H9 (cell line): ENCODE data around the gene MUTYH. TPM values are rescaled to one million over a fixed set of nuclear protein-coding genes. Genes with fewer than 3 reads are reported as not detected.

Experiments used
- DNase-seq: peaks from one replicate; pipeline ENCODE4 v3.0.0-alpha.2; 2017
- H2AFZ ChIP-seq: one replicate; pipeline ENCODE4 v1.6.1; 2013; ENCODE audit warnings: mild to moderate bottlenecking, low read length, control low read depth, moderate library complexity
- H2AK5ac ChIP-seq: 2 replicates; pipeline ENCODE4 v1.6.1; 2013; ENCODE audit warnings: low read length, control low read depth, mixed read lengths; ENCODE audit not compliant: insufficient read length
- H2BK120ac ChIP-seq: one replicate; pipeline ENCODE4 v1.6.1; 2013; ENCODE audit warnings: low read depth, mild to moderate bottlenecking, low read length, control low read depth, inconsistent platforms; ENCODE audit not compliant: poor library complexity, severe bottlenecking
- H2BK12ac ChIP-seq: 2 replicates; pipeline ENCODE4 v1.6.1; 2013; ENCODE audit warnings: low read length, control low read depth, mixed read lengths, low read depth; ENCODE audit not compliant: insufficient read length
- H2BK15ac ChIP-seq: 2 replicates; pipeline ENCODE4 v1.6.1; 2013; ENCODE audit warnings: low read depth, low read length, control low read depth
- H2BK20ac ChIP-seq: one replicate; pipeline ENCODE4 v1.6.1; 2013; ENCODE audit warnings: low read depth, mild to moderate bottlenecking, low read length, control low read depth, inconsistent platforms; ENCODE audit not compliant: poor library complexity, severe bottlenecking
- H2BK5ac ChIP-seq: 2 replicates; pipeline ENCODE4 v1.6.1; 2013; ENCODE audit warnings: low read length, control low read depth, mixed read lengths; ENCODE audit not compliant: insufficient read length
- H3K14ac ChIP-seq: 2 replicates; pipeline ENCODE4 v1.6.1; 2013; ENCODE audit warnings: low read length, control low read depth; ENCODE audit not compliant: insufficient read depth
- H3K18ac ChIP-seq: 2 replicates; pipeline ENCODE4 v1.6.1; 2013; ENCODE audit warnings: low read depth, mild to moderate bottlenecking, mixed read lengths, low read length, control low read depth; ENCODE audit not compliant: insufficient read length
- H3K23ac ChIP-seq: 2 replicates; pipeline ENCODE4 v1.6.1; 2013; ENCODE audit warnings: low read length, control low read depth, mixed read lengths, low read depth; ENCODE audit not compliant: insufficient read length
- H3K23me2 ChIP-seq: 2 replicates; pipeline ENCODE4 v1.6.1; 2013; ENCODE audit warnings: low read depth, mild to moderate bottlenecking, mixed read lengths, low read length, control low read depth; ENCODE audit not compliant: insufficient read length, poor library complexity, severe bottlenecking
- H3K27ac ChIP-seq: 2 replicates; pipeline ENCODE4 v1.5.1; 2013; ENCODE audit warnings: low read length, control low read depth, mixed read lengths, low read depth; ENCODE audit not compliant: insufficient read length
- H3K27me3 ChIP-seq: 2 replicates; pipeline ENCODE4 v1.6.1; 2013; ENCODE audit warnings: low read length, control low read depth, inconsistent platforms; ENCODE audit not compliant: insufficient read depth
- H3K4ac ChIP-seq: 2 replicates; pipeline ENCODE4 v1.6.1; 2013; ENCODE audit warnings: low read depth, mild to moderate bottlenecking, control low read depth, inconsistent platforms, low read length, moderate library complexity
- H3K4me1 ChIP-seq: 2 replicates; pipeline ENCODE4 v1.6.1; 2013; ENCODE audit warnings: low read length, control low read depth, inconsistent platforms; ENCODE audit not compliant: insufficient read depth
- H3K4me2 ChIP-seq: 2 replicates; pipeline ENCODE4 v1.6.1; 2013; ENCODE audit warnings: low read length, control low read depth, mixed read lengths; ENCODE audit not compliant: insufficient read length, insufficient read depth
- H3K56ac ChIP-seq: 2 replicates; pipeline ENCODE4 v1.6.1; 2013; ENCODE audit warnings: low read depth, mild to moderate bottlenecking, mixed read lengths, low read length, control low read depth; ENCODE audit not compliant: insufficient read length
- H3K79me1 ChIP-seq: 2 replicates; pipeline ENCODE4 v1.6.1; 2013; ENCODE audit warnings: low read depth, mild to moderate bottlenecking, moderate library complexity, low read length, control low read depth, inconsistent platforms; ENCODE audit not compliant: insufficient read depth, poor library complexity, severe bottlenecking
- H3K79me2 ChIP-seq: 2 replicates; pipeline ENCODE4 v1.6.1; 2013; ENCODE audit warnings: low read length, control low read depth, inconsistent platforms; ENCODE audit not compliant: insufficient read depth
- H3K9ac ChIP-seq: 2 replicates; pipeline ENCODE4 v1.6.1; 2013; ENCODE audit warnings: low read length, control low read depth, mixed read lengths; ENCODE audit not compliant: insufficient read length; ENCODE audit errors: extremely low read depth
- H3K9me3 ChIP-seq: one replicate; pipeline ENCODE4 v1.6.1; 2013; ENCODE audit warnings: low read depth, low read length, inconsistent platforms; ENCODE audit not compliant: control insufficient read depth
- H3T11ph ChIP-seq: one replicate; pipeline ENCODE4 v1.6.1; 2013; ENCODE audit warnings: mild to moderate bottlenecking, low read length, control low read depth, inconsistent platforms
- H4K20me1 ChIP-seq: one replicate; pipeline ENCODE4 v1.6.1; 2013; ENCODE audit not compliant: control insufficient read depth, insufficient read length, insufficient read depth
- H4K5ac ChIP-seq: 2 replicates; pipeline ENCODE4 v1.6.1; 2013; ENCODE audit warnings: low read depth, mild to moderate bottlenecking, mixed read lengths, low read length, control low read depth; ENCODE audit not compliant: insufficient read length
- H4K8ac ChIP-seq: replicated peaks from 2 replicates; pipeline ENCODE4 v1.6.1; 2013; ENCODE audit warnings: low read length, control low read depth, mixed read lengths, low read depth; ENCODE audit not compliant: insufficient read length
- H4K91ac ChIP-seq: 2 replicates; pipeline ENCODE4 v1.6.1; 2013; ENCODE audit warnings: low read depth, mild to moderate bottlenecking, moderate library complexity, mixed read lengths, low read length, control low read depth; ENCODE audit not compliant: insufficient read length
- H3K27ac Mint-ChIP-seq, 3 experiments: 2 replicates in 2 of 3; 3 replicates in 1 of 3; pipeline ENCODE4 v1.8.0; 2020 to 2021; ENCODE audit warnings: mixed read lengths in 3 of 3, mild to moderate bottlenecking in 1 of 3, moderate library complexity in 1 of 3
- H3K27me3 Mint-ChIP-seq: 2 replicates; pipeline ENCODE4 v1.8.0; 2021; ENCODE audit warnings: low read depth, mild to moderate bottlenecking, moderate library complexity, mixed read lengths
- H3K36me3 Mint-ChIP-seq, 3 experiments: 2 replicates in 2 of 3; 3 replicates in 1 of 3; pipeline ENCODE4 v1.8.0; 2020 to 2021; ENCODE audit warnings: low read depth in 3 of 3, mixed read lengths in 3 of 3; ENCODE audit not compliant: insufficient read depth in 1 of 3
- H3K4me1 Mint-ChIP-seq, 2 experiments: 2 replicates each; pipeline ENCODE4 v1.8.0; 2020; ENCODE audit warnings: mixed read lengths in 2 of 2
- H3K4me3 Mint-ChIP-seq, 2 experiments: 2 replicates in 1 of 2; 3 replicates in 1 of 2; pipeline ENCODE4 v1.8.0; 2020 to 2021; ENCODE audit warnings: mild to moderate bottlenecking in 2 of 2, mixed read lengths in 2 of 2, moderate library complexity in 1 of 2
- H3K9me3 Mint-ChIP-seq, 2 experiments: 2 replicates in 1 of 2; 3 replicates in 1 of 2; pipeline ENCODE4 v1.8.0; 2020; ENCODE audit warnings: mild to moderate bottlenecking in 2 of 2, mixed read lengths in 2 of 2, moderate library complexity in 1 of 2
- WGBS: extraction: QIAGEN DNeasy Blood & Tissue Kit; methylation state at CpG from one replicate; pipeline ENCODE4 v1.1.7; 2013; ENCODE audit warnings: missing lambda C conversion rate, low lambda C conversion rate, mixed read lengths; ENCODE audit not compliant: insufficient read length; ENCODE audit errors: extremely low coverage; 5-methylcytosine and 5-hydroxymethylcytosine counted together
- total RNA-seq: library from RNA; stranded (reverse); gene quantifications from 2 replicates; pipeline ENCODE4 v1.2.1, GENCODE V29; 2021
- TF ChIP-seq, protein P1 (sequence below): fragments of 200-600 bp; sonication (generic); conservative IDR thresholded peaks from 3 replicates; pipeline ENCODE4 v1.8.0; 2021; ENCODE audit warnings: antibody characterized with exemption, mild to moderate bottlenecking

The MUTYH gene
- total RNA-seq, 1 experiment from 2014 or later = 52.6 TPM

DNA sequence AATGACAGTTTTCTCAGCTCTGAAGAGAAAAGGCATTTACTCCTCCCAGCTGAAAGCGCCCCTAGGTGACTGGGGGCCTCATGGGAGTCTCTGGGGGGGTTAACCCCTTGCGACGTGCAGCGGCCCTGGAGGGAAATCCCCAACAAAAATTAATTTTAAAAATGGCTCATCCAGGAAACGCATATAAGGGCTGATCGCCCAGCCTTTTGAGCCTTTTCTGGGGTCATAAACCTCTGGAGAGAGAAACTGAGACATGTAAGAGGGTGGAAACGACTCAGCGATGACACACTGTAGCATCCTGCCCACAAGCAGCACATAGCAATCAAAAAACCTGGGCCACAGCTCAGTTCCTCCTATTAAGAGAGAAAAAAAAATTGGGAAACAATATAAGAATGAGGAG, 33.9 kb downstream of the MUTYH start:
- Mint-ChIP-seq H3K36me3 (no peaks in the 10 kb centered on the region), H3K27ac (peak overlapping the region; percentile 1 to 83 (median 20)), H3K4me1 (peaks cover 36 to 43% of the 10 kb centered on the region in 2 experiments), H3K9me3 (no peaks in the 10 kb centered on the region; a peak in 3 of 5 replicates), H3K27me3 (no peaks in the 10 kb centered on the region), H3K4me3 (peak overlapping the region; percentile 3 to 88; a peak in 4 of 5 replicates)
- no CpG with 5 or more reads among the region's 8 CpGs for WGBS
- Histone ChIP-seq H4K20me1 (no peaks in the 10 kb centered on the region), H4K91ac (no peak overlapping the region), H2BK20ac (no peak overlapping the region), H3K79me2 (no peaks in the 10 kb centered on the region), H3K79me1 (no peaks in the 10 kb centered on the region), H4K8ac (no peak overlapping the region), H3K4ac (no peak overlapping the region), H3K27me3 (no peaks in the 10 kb centered on the region), H3K56ac (no peak overlapping the region), H2AK5ac (no peak overlapping the region), H3K23me2 (peaks cover 9% of the 10 kb centered on the region), H2BK120ac (no peak overlapping the region), H3K4me2 (peak overlapping the region; percentile 24), H3T11ph (no peak overlapping the region), H3K23ac (no peak overlapping the region), H4K5ac (no peak overlapping the region), H2BK5ac (no peak overlapping the region), H3K18ac (no peak overlapping the region), H3K4me1 (peaks cover 12% of the 10 kb centered on the region), H2BK15ac (no peak overlapping the region), H3K27ac (no peak overlapping the region), H3K9ac (no peak overlapping the region), H3K9me3 (no peaks in the 10 kb centered on the region), H2BK12ac (no peak overlapping the region), H2AFZ (no peak overlapping the region), H3K14ac (no peak overlapping the region)
- no peak for DNase-seq
- TF ChIP-seq, protein P1, sequence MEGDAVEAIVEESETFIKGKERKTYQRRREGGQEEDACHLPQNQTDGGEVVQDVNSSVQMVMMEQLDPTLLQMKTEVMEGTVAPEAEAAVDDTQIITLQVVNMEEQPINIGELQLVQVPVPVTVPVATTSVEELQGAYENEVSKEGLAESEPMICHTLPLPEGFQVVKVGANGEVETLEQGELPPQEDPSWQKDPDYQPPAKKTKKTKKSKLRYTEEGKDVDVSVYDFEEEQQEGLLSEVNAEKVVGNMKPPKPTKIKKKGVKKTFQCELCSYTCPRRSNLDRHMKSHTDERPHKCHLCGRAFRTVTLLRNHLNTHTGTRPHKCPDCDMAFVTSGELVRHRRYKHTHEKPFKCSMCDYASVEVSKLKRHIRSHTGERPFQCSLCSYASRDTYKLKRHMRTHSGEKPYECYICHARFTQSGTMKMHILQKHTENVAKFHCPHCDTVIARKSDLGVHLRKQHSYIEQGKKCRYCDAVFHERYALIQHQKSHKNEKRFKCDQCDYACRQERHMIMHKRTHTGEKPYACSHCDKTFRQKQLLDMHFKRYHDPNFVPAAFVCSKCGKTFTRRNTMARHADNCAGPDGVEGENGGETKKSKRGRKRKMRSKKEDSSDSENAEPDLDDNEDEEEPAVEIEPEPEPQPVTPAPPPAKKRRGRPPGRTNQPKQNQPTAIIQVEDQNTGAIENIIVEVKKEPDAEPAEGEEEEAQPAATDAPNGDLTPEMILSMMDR = no peak
